ENCODE results near the gene LMBRD2. TPM values are rescaled to one million over a fixed set of nuclear protein-coding genes. Genes with fewer than 3 reads are reported as not detected.
A peak's percentile ranks its signal among the peaks of the same experiment; 100 is the strongest.

Gene LMBRD2
- total RNA-seq, 1 experiment from 2014 or later, result 6.4 TPM

GRCh38 chr5:36073595-36074216 lies 78.0 kb downstream of the LMBRD2 start:
- TF ChIP-seq EZH2 (IDR thresholded peaks at IDR 0.05; ENCODE audit: borderline replicate concordance, low read depth, low read length, poor library complexity, severe bottlenecking), result no peak
- TF ChIP-seq, protein P1, sequence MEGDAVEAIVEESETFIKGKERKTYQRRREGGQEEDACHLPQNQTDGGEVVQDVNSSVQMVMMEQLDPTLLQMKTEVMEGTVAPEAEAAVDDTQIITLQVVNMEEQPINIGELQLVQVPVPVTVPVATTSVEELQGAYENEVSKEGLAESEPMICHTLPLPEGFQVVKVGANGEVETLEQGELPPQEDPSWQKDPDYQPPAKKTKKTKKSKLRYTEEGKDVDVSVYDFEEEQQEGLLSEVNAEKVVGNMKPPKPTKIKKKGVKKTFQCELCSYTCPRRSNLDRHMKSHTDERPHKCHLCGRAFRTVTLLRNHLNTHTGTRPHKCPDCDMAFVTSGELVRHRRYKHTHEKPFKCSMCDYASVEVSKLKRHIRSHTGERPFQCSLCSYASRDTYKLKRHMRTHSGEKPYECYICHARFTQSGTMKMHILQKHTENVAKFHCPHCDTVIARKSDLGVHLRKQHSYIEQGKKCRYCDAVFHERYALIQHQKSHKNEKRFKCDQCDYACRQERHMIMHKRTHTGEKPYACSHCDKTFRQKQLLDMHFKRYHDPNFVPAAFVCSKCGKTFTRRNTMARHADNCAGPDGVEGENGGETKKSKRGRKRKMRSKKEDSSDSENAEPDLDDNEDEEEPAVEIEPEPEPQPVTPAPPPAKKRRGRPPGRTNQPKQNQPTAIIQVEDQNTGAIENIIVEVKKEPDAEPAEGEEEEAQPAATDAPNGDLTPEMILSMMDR (conservative IDR thresholded peaks at IDR 0.05; ENCODE audit: low read depth, low read length), result peak; percentile 71
- intact Hi-C loops (cut with micrococcal nuclease; ENCODE audit: unreplicated experiment), result loop anchor here (2.0 to 10.0 kb wide), 2 partner anchors 231 to 431 kb away; no protein-coding TSS in a partner anchor
- DNase-seq (ENCODE audit: low spot score), result peak; percentile 87
- no peaks in the 10 kb centered on the region for H3K36me3 ChIP-seq (ENCODE audit: insufficient read depth, low read length, poor library complexity, severe bottlenecking)
- peak overlapping the region; percentile 65 for H3K27ac ChIP-seq (ENCODE audit: low read depth, low read length, poor library complexity, severe bottlenecking)
- CTCF ChIA-PET, result interaction anchor here (1.0 kb wide), 1 partner anchor 623 kb away, joined by 3 read pairs; no protein-coding TSS in a partner anchor
- H3K27me3 ChIP-seq (replicated peaks; ENCODE audit: insufficient read depth, low read depth, low read length, poor library complexity), result no peaks in the 10 kb centered on the region
- H3K4me3 ChIP-seq (ENCODE audit: low read depth, low read length, poor library complexity, severe bottlenecking), result peak overlapping the region; percentile 5
- POLR2A ChIA-PET (ENCODE audit: low non-redundant PET), result no interaction called here
- peaks cover 56% of the 10 kb centered on the region for H3K4me1 ChIP-seq (ENCODE audit: insufficient read depth, low read length, poor library complexity, severe bottlenecking)
- H3K9me3 ChIP-seq (ENCODE audit: low read depth, low read length, poor library complexity, severe bottlenecking), result no peaks in the 10 kb centered on the region
- TSS peak; percentile 0 for BruUV-seq (replicated peaks)

DNA sequence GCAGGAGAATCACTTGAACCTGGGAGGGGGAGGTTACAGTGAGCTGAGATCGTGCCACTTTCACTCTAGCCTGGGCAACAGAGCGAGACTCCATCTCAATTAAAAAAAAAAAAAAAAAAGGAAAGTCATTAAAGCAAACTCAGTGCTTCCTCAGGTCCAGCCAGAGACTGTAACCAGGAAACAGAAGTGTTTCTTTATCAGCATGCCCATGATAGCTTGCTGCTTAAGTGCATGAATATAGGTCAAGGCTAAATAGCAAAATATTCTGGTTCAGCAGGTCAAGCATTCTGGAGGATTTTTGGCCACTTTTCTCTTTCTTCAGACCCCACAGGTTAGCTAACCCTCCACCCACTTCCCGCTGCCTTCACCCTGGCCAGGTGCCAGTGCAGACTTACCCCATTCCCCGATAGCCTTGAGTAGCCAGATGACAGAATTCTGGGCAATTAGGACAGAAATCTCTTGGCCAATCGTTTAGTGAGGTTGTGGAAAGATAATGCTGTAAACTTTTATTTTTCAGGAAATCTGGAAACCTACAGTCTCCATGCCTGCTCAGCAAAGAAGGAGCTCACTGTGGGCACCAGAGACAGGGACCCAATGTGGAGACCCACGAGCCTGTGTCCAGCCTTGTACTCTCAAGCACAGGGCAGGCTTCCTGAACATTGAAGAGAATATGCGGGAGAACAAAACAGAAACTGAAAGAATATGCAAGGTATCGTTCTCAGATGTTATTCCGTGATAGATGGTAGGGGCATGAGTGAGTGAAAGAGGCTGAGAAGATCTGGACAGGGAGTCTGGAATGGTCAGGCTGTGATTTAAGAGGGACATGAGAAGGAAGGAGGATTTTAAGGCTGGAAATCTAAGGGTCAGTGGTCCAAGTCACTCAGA lies 80.8 kb downstream of the LMBRD2 start:
- intact Hi-C loops (cut with micrococcal nuclease; ENCODE audit: unreplicated experiment), result loop anchor here (10.0 kb wide), 1 partner anchor 434 kb away; no protein-coding TSS in a partner anchor
- BruUV-seq (replicated peaks), result no TSS peak
- Histone ChIP-seq H3K9me3 (ENCODE audit: low read depth, low read length, poor library complexity, severe bottlenecking) (no peaks in the 10 kb centered on the region), H3K27me3 (replicated peaks; ENCODE audit: insufficient read depth, low read depth, low read length, poor library complexity) (no peaks in the 10 kb centered on the region), H3K4me3 (ENCODE audit: low read depth, low read length, poor library complexity, severe bottlenecking) (peak overlapping the region; percentile 24), H3K36me3 (ENCODE audit: insufficient read depth, low read length, poor library complexity, severe bottlenecking) (no peaks in the 10 kb centered on the region), H3K4me1 (ENCODE audit: insufficient read depth, low read length, poor library complexity, severe bottlenecking) (peaks cover 54% of the 10 kb centered on the region), H3K27ac (ENCODE audit: low read depth, low read length, poor library complexity, severe bottlenecking) (peak overlapping the region; percentile 98)
- ChIA-PET CTCF (interaction anchor here (1.4 kb wide), 1 partner anchor 8 kb away, joined by 5 read pairs; no protein-coding TSS in a partner anchor), POLR2A (ENCODE audit: low non-redundant PET) (interaction anchor here (0.5 kb wide), 1 partner anchor 80 kb away, joined by 3 read pairs; no protein-coding TSS in a partner anchor)
- no peak for DNase-seq (ENCODE audit: low spot score)
- no peak for TF ChIP-seq EZH2 (IDR thresholded peaks at IDR 0.05; ENCODE audit: borderline replicate concordance, low read depth, low read length, poor library complexity, severe bottlenecking)
- TF ChIP-seq, protein P1 (conservative IDR thresholded peaks at IDR 0.05; ENCODE audit: low read depth, low read length), result no peak

DNA sequence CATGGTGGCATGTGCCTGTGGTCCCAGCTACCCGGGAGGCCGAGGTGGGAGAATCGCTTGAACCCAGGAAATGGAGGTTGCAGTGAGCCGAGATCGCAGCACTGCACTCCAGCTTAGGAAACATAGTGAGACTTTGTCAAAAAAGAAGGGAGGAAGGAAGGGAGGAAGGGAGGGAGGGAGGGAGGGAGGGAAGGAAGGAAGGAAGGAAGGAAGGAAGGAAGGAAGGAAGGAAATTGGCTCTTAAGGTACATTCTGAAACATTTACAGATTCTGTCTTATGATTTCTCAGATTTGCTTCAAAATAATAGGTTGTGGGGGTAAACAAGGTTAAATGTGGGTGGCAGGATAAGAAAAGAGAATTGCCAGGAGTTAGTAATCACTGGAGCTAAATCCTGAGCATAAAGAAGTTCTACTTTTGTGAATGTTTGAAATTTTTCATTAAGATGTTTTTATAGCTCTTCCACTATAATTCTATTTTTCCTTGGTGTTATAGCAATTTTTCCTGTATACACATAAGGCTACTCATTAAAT lies 82.9 kb downstream of the LMBRD2 start:
- TF ChIP-seq, protein P1 (conservative IDR thresholded peaks at IDR 0.05; ENCODE audit: low read depth, low read length), result no peak
- TF ChIP-seq EZH2 (IDR thresholded peaks at IDR 0.05; ENCODE audit: borderline replicate concordance, low read depth, low read length, poor library complexity, severe bottlenecking), result no peak
- Histone ChIP-seq H3K36me3 (ENCODE audit: insufficient read depth, low read length, poor library complexity, severe bottlenecking) (peaks cover 17% of the 10 kb centered on the region), H3K9me3 (ENCODE audit: low read depth, low read length, poor library complexity, severe bottlenecking) (no peaks in the 10 kb centered on the region), H3K27ac (ENCODE audit: low read depth, low read length, poor library complexity, severe bottlenecking) (peak overlapping the region; percentile 98), H3K27me3 (replicated peaks; ENCODE audit: insufficient read depth, low read depth, low read length, poor library complexity) (no peaks in the 10 kb centered on the region), H3K4me1 (ENCODE audit: insufficient read depth, low read length, poor library complexity, severe bottlenecking) (peaks cover 49% of the 10 kb centered on the region), H3K4me3 (ENCODE audit: low read depth, low read length, poor library complexity, severe bottlenecking) (no peak overlapping the region)
- POLR2A ChIA-PET (ENCODE audit: low non-redundant PET), result interaction anchor here (0.6 to 1.1 kb wide), 6 partner anchors 10 to 1508 kb away, joined by 3 to 23 read pairs (median 4); no protein-coding TSS in a partner anchor
- intact Hi-C loops (cut with micrococcal nuclease; ENCODE audit: unreplicated experiment), result loop anchor here (5.0 kb wide), 3 partner anchors 173 to 1508 kb away; partner anchors contain the start of gene NADK2
- peak; percentile 91 for DNase-seq (ENCODE audit: low spot score)
- no TSS peak for BruUV-seq (replicated peaks)
- CTCF ChIA-PET, result interaction anchor here (0.6 kb wide), 1 partner anchor 275 kb away, joined by 6 read pairs; no protein-coding TSS in a partner anchor
